ENCODE results near the gene CRX.

- TF ChIP-seq CTCF (IDR thresholded peaks at IDR 0.05), result no peak
- no peak for TF ChIP-seq POLR2A (IDR thresholded peaks at IDR 0.05)
- no peak for TF ChIP-seq EP300 (IDR thresholded peaks at IDR 0.05)
Observed at GRCh38 chr19:47805313-47805712, 16.4 kb upstream of the CRX start.

All from ovary (tissue), 3 donors.